ENCODE results near the gene AK4. TPM values are rescaled to one million over a fixed set of nuclear protein-coding genes. Genes with fewer than 3 reads are reported as not detected.
A peak's percentile ranks its signal among the peaks of the same experiment; 100 is the strongest.
"Not testable (repeated sequence)": the region's sequence is repeated elsewhere in the genome, so short reads cannot be mapped to it uniquely, and the experiment has no call there.

The AK4 gene
- total and polyA plus RNA-seq, 8 donors = 1.9 to 8.7 (median 3.3) TPM

GRCh38 chr1:65109487-65109886, 38.5 kb upstream of the AK4 start:
- intact Hi-C loops (cut with DNase I) = no loop called here
- peak in 2 of 4 donors; percentile 3 to 5 for DNase-seq
- Histone ChIP-seq H3K4me3 (no peak overlapping the region), H3K9me3 (no peaks in the 10 kb centered on the region), H3K27me3 (no peaks in the 10 kb centered on the region), H3K27ac (no peak overlapping the region), H3K4me1 (peaks cover 0 to 4% of the 10 kb centered on the region in 2 donors), H3K36me3 (no peaks in the 10 kb centered on the region)
- no peak for TF ChIP-seq CTCF (IDR thresholded peaks at IDR 0.05)
- ATAC-seq = no peak

- ATAC-seq = no peak
Observed at GRCh38 chr1:65112811-65113210, 35.2 kb upstream of the AK4 start.

GRCh38 chr1:65113298-65113697, 34.7 kb upstream of the AK4 start:
- ATAC-seq = no peak
- intact Hi-C loops (cut with DNase I) = no loop called here
- Histone ChIP-seq H3K36me3 (no peaks in the 10 kb centered on the region), H3K9me3 (no peaks in the 10 kb centered on the region), H3K4me1 (peaks cover 0 to 4% of the 10 kb centered on the region in 2 donors), H3K4me3 (no peak overlapping the region), H3K27me3 (no peaks in the 10 kb centered on the region), H3K27ac (no peak overlapping the region)
- no peak for DNase-seq
- TF ChIP-seq CTCF (IDR thresholded peaks at IDR 0.05) = no peak

More at GRCh38 chr1:65112811-65113210, 35.2 kb upstream of the AK4 start:
- peaks cover 0 to 4% of the 10 kb centered on the region in 2 donors for H3K4me1 ChIP-seq
- DNase-seq = no peak
- TF ChIP-seq CTCF (IDR thresholded peaks at IDR 0.05) = no peak
- no peaks in the 10 kb centered on the region for H3K9me3 ChIP-seq
- H3K4me3 ChIP-seq = no peak overlapping the region
- H3K36me3 ChIP-seq = no peaks in the 10 kb centered on the region
- H3K27me3 ChIP-seq = no peaks in the 10 kb centered on the region
- intact Hi-C loops (cut with DNase I) = no loop called here
- H3K27ac ChIP-seq = no peak overlapping the region

GRCh38 chr1:65114322-65114721, 33.7 kb upstream of the AK4 start:
- DNase-seq = peak in 2 of 4 donors; percentile 37 to 55
- ATAC-seq = no peak
- Histone ChIP-seq H3K27ac (no peak overlapping the region), H3K4me1 (peaks cover 0 to 4% of the 10 kb centered on the region in 2 donors), H3K36me3 (no peaks in the 10 kb centered on the region), H3K4me3 (no peak overlapping the region), H3K9me3 (no peaks in the 10 kb centered on the region), H3K27me3 (no peaks in the 10 kb centered on the region)
- no peak for TF ChIP-seq CTCF (IDR thresholded peaks at IDR 0.05)
- intact Hi-C loops (cut with DNase I) = no loop called here

- Histone ChIP-seq H3K9me3 (no peaks in the 10 kb centered on the region), H3K4me3 (no peak overlapping the region), H3K27ac (no peak overlapping the region), H3K27me3 (no peaks in the 10 kb centered on the region), H3K36me3 (no peaks in the 10 kb centered on the region), H3K4me1 (no peaks in the 10 kb centered on the region)
- intact Hi-C loops (cut with DNase I) = no loop called here
- ATAC-seq (no peak), DNase-seq (no peak)
- TF ChIP-seq CTCF (IDR thresholded peaks at IDR 0.05) = no peak
Observed at GRCh38 chr1:65119951-65120350, 28.1 kb upstream of the AK4 start.

GRCh38 chr1:65129104-65129503, 18.9 kb upstream of the AK4 start:
- H3K27me3 ChIP-seq; DNase-seq; H3K36me3 ChIP-seq; H3K27ac ChIP-seq; ATAC-seq; H3K4me1 ChIP-seq; H3K9me3 ChIP-seq; intact Hi-C loops (cut with DNase I); H3K4me3 ChIP-seq: not testable (repeated sequence)
